ENCODE results near the gene NLRC4. TPM values are rescaled to one million over a fixed set of nuclear protein-coding genes. Genes with fewer than 3 reads are reported as not detected.
"Not testable (repeated sequence)": the region's sequence is repeated elsewhere in the genome, so short reads cannot be mapped to it uniquely, and the experiment has no call there.

NLRC4 gene
- total RNA-seq, 2 donors from 2014 or later, result 0.23 to 1.1 TPM

- TF ChIP-seq CTCF (IDR thresholded peaks at IDR 0.05), result no peak
- no peak for TF ChIP-seq POLR2A (IDR thresholded peaks at IDR 0.05)
- TF ChIP-seq POLR2AphosphoS5 (IDR thresholded peaks at IDR 0.05), result no peak
- Histone ChIP-seq H3K9me3 (no peaks in the 10 kb centered on the region), H3K36me3 (peaks cover 0 to 3% of the 10 kb centered on the region in 2 donors), H3K4me3 (peak overlapping the region; percentile 77 to 96), H3K27ac (peak overlapping the region; percentile 76 to 82), H3K27me3 (replicated peaks; ENCODE audit: insufficient read depth) (no peaks in the 10 kb centered on the region), H3K4me1 (replicated peaks) (no peaks in the 10 kb centered on the region)
- DNase-seq (ENCODE audit: low spot score), result no peak
- intact Hi-C loops (cut with DNase I), result loop anchor here (5.0 kb wide), 2 partner anchors 110 to 265 kb away; partner anchors contain the start of genes MEMO1 and SLC30A6
- 41% methylated on average over 5 of the region's 5 CpGs for WGBS
These were observed 12.6 kb upstream of the NLRC4 start for GRCh38 chr2:32277363-32277673.

- H3K27ac ChIP-seq; H3K27me3 ChIP-seq (replicated peaks; ENCODE audit: insufficient read depth); H3K4me3 ChIP-seq; DNase-seq (ENCODE audit: low spot score); H3K36me3 ChIP-seq; H3K4me1 ChIP-seq (replicated peaks); H3K9me3 ChIP-seq: not testable (repeated sequence)
- intact Hi-C loops (cut with DNase I), result loop anchor here (5.0 kb wide), 2 partner anchors 108 to 263 kb away; partner anchors contain the start of genes MEMO1 and SLC30A6
- 84% methylated on average over 7 of the region's 7 CpGs for WGBS
These were observed 11.1 kb upstream of the NLRC4 start for GRCh38 chr2:32275790-32276189.

GRCh38 chr2:32274289-32274688 is 9.6 kb upstream of the NLRC4 start:
- no peak for DNase-seq (ENCODE audit: low spot score)
- TF ChIP-seq CTCF (IDR thresholded peaks at IDR 0.05) (no peak), POLR2AphosphoS5 (IDR thresholded peaks at IDR 0.05) (no peak)
- Histone ChIP-seq H3K9me3 (no peaks in the 10 kb centered on the region), H3K27ac (no peak overlapping the region), H3K4me3 (no peak overlapping the region), H3K27me3 (replicated peaks; ENCODE audit: insufficient read depth) (no peaks in the 10 kb centered on the region), H3K4me1 (replicated peaks) (no peaks in the 10 kb centered on the region), H3K36me3 (no peaks in the 10 kb centered on the region)
- WGBS, result 77% methylated on average over 2 of the region's 2 CpGs
- intact Hi-C loops (cut with DNase I), result no loop called here

- intact Hi-C loops (cut with DNase I), result no loop called here
- 43% methylated on average over 3 of the region's 3 CpGs for WGBS
These were observed 7.6 kb upstream of the NLRC4 start for GRCh38 chr2:32272279-32272678.

DNA sequence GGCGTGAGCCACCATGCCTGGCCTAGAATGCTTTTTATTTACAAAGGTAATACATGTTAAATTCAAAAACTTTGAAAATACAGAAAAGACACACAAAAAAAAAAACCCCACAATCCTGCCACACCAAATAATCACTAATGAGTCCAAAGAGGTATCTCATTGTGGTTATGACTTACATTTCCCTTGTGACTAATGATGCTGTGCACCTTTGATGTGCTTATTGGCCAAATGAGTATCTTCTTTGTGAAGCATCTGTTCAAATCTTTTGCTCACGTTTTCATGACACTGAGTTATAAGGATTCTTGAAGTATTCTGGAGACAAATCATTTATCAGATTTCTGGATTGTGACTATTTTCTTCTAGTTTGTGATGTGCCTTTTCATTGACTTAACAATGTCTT is 6.4 kb upstream of the NLRC4 start:
- no peaks in the 10 kb centered on the region for H3K4me1 ChIP-seq (replicated peaks)
- H3K27ac ChIP-seq, result no peak overlapping the region
- WGBS, result 58% methylated on average over 2 of the region's 2 CpGs
- TF ChIP-seq POLR2A (IDR thresholded peaks at IDR 0.05) (no peak), POLR2AphosphoS5 (IDR thresholded peaks at IDR 0.05) (no peak), CTCF (IDR thresholded peaks at IDR 0.05) (no peak)
- no peak for DNase-seq (ENCODE audit: low spot score)
- H3K27me3 ChIP-seq (replicated peaks; ENCODE audit: insufficient read depth), result no peaks in the 10 kb centered on the region
- H3K36me3 ChIP-seq, result no peaks in the 10 kb centered on the region
- intact Hi-C loops (cut with DNase I), result no loop called here
- H3K9me3 ChIP-seq, result no peaks in the 10 kb centered on the region
- no peak overlapping the region for H3K4me3 ChIP-seq

More at GRCh38 chr2:32272279-32272678, 7.6 kb upstream of the NLRC4 start:
- no peaks in the 10 kb centered on the region for H3K9me3 ChIP-seq
- TF ChIP-seq POLR2A (IDR thresholded peaks at IDR 0.05) (no peak), CTCF (IDR thresholded peaks at IDR 0.05) (no peak), POLR2AphosphoS5 (IDR thresholded peaks at IDR 0.05) (no peak)
- no peak for DNase-seq (ENCODE audit: low spot score)
- H3K36me3 ChIP-seq, result no peaks in the 10 kb centered on the region
- no peaks in the 10 kb centered on the region for H3K27me3 ChIP-seq (replicated peaks; ENCODE audit: insufficient read depth)
- H3K27ac ChIP-seq, result no peak overlapping the region
- no peak overlapping the region for H3K4me3 ChIP-seq
- H3K4me1 ChIP-seq (replicated peaks), result no peaks in the 10 kb centered on the region

Data from prostate gland (tissue), 2 donors.